Activated gamma-delta T cell treated with Interleukin-2 at 50 U/mL for 16 hours (primary cell): ENCODE data around the gene RNF208.

Experiments
- DNase-seq: peaks from one replicate; pipeline ENCODE4 v3.0.0-alpha.2; 2020

RNF208 gene

DNA sequence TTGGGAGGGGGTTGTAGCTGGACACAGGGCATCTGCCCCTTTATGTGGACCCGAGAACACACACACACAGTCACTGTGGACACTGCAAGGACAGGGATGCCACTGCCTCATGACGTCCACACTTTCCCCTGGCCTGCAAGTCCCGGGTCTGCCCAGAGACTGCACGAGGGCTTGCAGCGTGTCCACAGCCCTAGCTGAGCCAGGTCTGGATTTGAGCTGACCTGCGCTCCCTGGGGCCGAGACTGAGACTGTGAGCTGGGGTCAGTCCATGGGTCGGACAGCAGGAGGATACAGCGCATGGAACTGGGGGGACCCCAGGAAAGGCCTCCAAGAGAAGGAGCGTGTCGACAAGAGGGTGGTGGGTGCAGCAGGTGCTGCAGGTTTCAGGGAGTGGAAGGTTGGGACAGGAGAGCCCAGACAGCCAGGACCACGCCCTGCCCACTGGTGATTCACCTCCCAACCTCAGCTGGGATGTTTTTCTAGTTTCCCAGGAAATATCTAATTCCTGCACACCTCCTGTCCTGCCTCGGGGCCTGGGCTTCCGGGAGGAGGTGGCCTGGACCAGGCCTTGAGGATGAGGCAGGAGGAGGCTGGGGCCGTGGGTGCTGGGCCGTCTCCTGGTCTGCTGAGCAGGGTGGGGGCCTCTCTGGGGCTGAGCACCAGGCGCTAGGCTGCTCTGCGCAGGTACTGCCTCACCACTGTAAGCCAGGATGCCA is 4.5 kb upstream of the RNF208 start:
- no peak for DNase-seq

DNA sequence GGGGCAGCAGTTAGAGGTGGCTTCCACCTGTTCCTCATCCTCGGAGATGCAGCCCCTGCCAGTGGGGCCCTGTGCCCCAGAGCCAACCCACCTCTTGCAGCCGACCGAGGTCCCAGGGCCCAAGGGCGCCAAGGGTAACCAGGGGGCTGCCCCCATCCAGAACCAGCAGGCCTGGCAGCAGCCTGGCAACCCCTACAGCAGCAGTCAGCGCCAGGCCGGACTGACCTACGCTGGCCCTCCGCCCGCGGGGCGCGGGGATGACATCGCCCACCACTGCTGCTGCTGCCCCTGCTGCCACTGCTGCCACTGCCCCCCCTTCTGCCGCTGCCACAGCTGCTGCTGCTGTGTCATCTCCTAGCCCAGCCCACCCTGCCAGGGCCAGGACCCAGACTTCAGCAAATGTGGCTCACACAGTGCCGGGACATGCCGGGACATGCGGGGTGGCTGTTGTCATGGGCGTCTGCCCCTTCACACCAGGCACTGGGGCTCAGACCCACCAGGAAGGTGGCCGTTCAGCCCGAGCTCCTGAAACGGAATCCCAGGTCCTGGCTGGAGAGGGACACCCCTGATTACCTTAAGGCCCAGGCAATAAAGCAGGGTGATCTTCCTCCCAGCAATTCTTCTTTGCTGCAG is 3.8 kb upstream of the RNF208 start:
- no peak for DNase-seq

DNA sequence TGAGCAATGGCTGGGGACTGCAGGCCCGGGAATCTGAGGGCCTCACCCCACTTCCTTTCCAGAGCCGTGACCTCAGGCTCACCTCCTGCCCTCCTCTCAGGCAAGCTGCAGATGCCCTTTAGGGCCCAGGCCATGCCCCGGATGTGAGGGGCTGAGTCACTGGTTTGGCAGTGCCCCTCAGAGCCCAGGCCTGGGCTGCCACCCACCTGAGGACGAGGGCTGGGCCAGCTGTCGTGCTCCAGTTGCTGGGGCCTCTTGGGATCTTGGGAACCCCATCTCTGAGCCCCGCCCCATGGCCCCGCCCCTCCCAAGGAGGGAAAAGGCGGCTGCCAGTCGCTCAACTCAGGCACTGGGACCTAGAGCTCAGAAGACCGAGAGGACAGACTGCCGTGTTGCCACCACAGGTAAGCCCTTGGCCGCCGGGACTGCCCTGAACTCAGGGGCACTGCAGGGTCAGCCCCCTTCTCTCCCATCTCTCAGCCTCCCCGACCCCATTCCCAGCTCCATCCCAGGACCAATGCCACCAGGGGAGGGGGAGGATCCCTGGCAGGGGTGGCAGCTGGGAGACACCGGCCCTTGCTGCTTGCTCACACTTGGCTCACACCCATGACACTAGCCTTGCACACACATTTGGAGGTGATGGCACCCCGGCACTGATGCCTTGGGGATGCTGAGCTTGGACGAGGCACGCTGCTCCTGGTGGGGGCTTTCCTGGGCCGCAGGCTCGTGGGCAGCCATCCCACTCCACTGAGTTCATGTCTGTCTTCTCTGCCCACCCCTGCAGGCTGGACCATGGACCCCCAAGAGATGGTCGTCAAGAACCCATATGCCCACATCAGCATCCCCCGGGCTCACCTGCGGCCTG is 3.0 kb upstream of the RNF208 start, which contains the start of gene CYSRT1:
Gene CYSRT1, plus strand, starts transcription at position 345 of the 865 bp plus-strand sequence. Its CDS starts 448 bp downstream, at position 793.
- DNase-seq: no peak

DNA sequence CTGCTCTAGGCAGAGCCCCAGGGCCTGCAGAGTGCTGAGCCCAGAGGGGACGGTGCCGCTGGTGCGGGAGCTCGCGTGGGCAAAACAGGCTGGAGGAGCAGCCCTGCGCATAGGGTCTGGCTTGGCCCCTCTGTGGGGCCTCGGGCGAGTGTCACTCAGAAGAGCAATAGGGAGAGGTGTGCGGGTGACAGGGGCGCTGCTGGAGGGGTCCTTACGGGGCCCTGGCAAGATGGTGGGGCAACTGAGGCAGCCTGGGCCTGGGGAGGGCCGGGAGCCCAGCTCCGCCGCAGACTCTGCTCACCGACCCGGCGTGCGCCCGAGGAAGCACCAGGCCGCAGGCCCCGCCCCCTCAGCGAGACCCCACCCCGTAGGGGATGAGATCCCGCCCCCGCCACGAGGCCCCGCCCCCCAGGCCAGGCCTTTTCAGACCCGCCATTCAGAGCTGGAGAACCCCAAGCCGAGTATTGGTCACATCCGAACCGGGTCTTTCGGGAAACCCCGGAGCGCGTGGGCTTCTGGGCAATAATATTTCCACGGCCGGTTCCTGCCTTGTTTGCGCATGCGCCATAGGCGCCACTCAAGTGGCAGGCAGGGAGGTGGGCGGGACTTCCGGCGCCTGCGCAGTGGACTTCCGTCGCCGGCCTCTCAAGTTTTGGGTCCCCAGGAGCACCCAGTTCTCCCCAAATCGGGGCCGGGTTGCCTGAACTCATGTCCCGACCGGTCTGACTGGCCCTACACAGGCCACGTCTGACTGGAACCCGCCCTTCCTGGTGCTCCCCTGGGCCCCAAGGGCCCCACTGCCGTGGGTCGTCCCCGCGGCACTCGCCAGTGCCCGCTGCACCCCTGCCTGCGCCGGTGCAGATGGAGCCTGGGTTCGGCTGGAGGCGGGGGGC is 1.3 kb upstream of the RNF208 start:
- peak; percentile 97 for DNase-seq

DNA sequence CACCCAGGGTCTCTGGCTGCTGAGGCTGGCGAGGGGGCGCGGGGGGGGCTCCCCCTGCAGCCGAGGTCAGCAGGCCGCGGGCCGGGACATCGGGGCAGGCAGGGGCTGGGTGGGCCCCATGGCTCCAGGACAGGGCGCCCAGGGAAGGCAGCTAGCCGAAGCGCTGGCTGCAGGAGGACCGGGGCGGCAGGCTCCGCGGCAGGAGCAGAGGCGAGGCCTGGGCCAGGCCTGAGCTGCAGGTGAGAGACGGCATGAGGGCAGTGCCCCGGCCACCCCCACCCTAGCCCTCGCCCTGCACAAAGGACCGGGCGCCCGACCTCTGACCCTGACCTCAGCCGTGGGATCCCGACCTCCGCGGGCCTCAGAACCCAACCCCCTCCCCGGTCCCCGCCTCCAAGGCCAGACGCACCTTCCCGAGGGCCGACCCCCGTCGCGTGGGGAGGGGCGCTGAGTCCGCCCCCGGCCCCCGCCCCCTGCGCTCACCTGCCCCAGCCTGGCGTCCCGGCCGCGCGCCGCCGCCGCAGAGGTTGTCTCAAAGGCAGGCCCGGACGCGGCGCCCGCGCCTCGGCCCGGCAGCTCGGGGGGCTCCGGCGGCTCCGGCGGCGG is 431 bp downstream of the RNF208 start:
- no peak for DNase-seq

DNA sequence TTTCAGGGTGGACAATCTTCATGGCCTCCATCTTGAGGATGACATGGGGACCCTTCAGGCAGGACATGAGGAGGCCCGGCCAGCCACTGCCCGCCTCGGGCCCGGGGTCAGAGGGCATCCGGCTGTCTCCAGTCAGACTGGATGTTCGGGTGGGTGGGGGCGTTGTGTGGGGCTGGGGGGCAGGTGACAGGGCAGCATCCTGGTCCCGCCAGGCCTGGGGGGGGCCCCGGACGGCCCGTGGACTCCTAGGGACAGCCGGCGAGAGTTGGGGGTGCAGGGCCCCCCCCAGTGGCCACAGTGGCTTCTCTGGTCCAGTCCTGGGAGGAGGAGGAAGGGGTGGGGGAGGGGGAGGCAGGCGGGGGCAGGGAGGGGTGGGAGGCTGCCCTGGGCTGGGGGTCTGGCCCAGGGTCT is 940 bp downstream of the RNF208 start:
- no peak for DNase-seq

DNA sequence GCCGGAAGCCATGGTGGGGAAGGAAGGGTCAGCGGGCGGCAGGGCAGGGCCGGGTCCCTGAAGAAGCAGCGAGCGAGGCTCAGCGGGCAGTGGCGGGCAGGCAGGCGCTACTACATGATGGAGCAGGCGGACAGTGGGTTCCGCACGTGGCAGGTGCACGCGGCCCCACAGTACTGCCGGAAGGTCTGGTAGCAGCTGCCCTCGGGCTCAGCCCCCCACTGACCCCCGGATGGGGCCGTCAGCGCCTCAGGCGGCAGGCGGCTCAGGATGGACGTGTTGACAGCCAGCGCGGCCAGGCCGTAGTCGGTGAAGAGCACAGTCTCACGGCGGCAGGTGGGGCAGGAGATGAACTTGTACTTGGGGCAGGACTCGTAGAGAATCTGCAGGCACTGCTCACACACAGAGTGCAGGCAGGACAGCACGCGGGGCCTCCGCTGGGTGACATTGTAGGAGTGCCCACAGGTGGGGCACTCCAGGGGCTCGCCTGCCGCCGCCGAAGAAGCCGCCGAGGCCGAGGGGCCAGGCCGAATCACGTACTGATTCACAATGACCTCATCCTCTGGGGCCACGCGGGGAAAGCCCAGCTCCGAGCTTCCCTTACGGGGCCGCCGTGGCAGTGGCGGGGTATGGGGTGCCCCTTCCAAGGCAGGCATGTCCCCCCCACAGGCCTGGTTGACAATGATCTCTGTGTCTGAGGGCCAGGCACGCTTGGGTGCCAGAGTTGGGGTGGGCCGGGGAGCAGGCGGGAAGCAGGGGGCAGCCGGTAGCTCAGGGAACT is 1.5 kb downstream of the RNF208 start:
- no peak for DNase-seq

DNA sequence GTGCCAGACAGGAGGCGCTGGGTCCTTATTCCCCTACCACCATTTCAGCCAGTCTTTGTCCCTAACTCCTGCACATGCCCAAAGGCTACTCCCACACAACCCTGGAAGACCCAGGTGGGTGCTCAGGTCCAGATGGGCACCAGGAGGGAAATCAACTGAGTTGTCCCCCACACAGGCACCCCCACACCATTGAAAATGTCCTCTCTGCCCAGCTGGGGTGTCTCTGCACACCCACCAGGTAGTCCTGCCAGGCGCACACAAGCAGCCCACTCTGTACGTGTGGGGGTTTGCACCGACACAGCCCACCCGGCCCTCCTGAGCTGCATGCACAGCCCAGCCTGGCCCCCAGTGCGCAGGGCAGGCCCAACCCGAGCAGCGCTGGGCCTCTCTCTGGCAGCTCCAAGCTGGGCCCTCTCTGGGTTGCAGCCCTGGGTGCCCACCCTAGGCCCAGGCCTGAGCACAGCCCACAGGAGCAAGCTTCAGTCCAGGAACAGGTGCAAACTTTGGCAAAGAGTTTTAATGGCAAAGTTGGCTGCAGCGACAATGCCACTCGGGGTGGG is 2.2 kb downstream of the RNF208 start:
- DNase-seq: no peak

DNA sequence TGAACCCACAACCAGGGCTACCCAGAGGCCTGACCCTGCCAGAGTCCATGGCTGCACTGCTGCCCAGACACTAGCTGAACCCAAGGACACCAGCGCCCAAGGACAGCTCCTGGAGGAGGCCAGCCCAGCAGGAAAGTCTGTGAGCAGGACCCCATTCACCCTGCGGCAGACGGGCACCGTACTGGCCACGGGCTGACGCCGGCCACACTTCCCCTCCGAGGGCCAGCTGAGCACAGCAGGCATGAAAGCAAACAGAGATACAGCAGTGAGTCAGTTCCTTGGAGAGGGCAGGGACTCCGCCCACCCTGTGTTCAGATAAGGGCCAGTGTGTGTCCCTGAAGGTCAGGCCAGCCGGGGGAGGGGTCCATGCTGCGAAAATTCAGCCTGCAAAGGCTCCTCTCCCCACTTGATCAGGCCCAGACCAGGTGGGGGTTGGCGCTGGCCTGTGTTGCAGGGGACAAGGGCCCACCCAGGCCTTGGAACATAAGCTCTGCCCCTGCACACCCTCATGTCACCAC is 3.2 kb downstream of the RNF208 start:
- DNase-seq: no peak

DNA sequence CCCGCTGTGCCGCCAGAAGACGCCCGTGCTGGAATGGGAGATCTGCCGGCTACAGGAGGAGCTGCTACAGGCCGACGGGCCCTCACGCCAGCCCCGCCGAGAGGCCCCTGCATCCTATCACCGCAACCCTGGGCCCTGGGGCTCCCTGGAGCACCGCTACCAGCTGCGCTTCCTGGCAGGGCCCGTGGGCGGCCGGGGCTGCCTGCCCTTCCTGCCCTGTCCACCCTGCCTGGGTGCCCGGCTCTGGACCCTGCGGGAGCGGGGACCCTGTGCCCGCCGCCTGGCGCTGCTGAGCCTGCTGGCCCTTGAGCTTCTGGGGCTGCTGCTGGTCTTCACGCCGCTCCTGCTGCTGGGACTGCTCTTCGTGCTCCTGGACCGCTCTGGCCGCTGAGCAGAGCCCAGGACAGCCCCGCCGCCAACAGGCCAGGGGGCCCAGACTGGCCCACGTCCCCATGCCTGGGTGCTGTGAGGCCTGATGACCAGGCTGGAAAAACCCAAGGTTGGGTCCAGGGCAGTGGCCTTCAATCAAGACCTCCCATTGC is 3.8 kb downstream of the RNF208 start:
- no peak for DNase-seq

DNA sequence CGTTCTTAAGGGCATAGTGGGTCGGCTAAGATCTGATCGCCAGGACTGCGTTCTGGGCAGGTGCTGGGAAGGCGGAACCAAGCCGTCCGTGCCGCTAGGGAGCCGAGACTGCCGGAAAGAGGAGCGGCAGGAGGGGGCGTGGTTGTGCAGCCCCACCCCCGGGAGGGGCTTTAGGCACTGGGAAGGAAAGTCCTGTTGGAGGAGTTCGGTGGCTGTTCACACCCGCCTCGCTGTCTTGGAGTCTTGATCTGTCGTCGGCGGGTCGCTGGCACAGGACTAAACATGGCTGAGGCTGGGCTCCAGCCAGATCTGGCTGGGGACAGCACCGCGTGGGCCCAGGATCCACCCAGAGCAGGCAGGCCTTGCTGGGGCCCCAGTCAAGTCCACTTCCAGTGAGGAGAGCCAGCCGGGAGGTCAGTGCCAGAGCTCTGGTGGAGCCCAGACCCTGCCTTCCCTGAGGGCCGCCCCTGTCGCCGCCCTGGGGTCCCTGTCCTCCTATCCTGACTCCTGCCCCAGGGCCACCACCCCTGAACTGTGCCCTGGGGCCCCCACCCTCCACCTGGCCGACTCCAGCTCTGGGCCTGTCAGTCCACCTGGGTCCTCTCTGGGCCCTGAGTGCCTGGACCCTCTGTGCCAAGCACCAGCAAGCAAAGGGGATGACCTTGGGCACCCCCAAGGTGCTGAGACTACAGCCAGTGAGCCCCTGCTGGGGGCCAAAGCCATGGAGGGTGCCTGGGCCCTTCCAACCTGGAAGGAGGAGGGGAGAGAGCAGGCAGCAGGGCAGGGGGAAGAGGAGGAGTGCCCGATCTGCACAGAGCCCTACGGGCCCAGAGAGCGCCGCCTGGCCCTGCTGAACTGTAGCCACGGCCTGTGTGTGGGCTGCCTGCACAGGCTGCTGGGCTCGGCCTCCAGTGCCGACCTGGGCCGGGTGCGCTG is 4.5 kb downstream of the RNF208 start:
- no peak for DNase-seq

DNA sequence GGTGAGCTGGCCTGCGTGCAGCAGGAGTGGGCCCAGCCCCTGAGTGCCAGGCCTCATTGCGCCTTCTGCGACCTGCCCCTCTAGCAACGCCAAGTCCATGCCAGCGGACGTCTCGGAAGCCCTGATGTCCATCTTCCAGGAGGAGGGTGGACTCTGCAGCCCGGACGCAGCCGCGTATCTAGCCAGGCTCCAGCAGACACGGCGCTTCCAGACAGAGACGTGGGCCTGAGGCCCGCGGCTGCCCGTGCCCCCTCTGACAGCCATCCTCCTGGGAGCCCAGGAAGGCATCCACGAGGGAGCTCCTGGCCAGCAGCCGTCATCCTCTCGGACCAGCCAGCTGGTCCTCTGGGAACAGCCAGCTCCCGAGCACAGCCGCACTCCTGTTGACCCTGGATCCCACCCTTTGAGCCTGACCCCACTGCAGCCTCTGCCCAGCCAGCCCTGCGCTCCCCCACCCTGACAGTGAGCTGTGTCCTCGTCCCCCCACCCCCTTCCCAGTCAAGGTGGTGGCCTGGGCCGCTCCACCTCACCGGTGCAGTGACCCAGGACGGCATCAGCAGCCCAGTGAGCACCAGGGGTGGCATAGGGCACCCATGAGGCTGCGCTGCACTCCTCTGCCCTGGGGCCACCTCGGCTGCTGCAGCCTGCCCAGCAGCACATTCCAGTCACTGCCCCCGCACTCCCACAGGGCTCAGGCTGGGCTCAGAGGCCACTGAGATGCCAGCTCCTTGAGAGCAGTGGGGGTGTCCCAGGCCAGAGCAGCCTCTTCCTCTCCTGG is 5.7 kb downstream of the RNF208 start:
- DNase-seq: no peak

DNA sequence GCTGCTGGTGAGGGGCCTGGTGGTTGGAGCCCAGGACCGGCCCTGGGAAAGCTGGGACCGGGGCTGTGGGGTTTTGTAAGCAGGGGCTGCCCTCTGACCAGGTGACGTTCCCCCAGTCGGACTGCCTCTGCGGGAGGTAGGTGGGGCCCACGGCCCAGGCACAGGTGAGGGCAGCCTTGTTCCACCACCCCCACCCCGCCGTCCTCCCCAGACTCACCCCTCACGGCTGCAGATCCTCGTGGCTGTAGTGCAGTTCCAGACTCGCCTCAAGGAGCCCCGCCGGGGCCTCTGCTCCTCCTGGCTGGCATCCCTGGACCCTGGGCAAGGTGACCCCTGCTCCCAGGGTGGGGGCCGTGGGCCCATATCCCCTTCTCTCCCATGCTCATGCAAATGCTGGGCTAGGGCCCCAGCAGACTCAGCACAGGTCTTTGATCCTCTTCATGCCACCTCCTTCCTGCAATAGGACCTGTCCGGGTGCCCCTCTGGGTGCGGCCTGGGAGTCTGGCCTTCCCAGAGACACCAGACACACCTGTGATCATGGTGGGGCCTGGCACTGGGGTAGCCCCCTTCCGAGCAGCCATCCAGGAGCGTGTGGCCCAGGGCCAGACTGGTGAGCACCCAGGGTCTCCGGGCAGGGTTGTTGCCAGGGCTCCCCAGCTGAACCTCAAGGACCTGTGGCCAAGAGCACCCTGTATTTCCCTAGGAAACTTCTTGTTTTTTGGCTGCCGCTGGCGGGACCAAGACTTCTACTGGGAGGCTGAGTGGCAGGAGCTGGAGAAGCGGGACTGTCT is 6.6 kb downstream of the RNF208 start:
- no peak for DNase-seq

DNA sequence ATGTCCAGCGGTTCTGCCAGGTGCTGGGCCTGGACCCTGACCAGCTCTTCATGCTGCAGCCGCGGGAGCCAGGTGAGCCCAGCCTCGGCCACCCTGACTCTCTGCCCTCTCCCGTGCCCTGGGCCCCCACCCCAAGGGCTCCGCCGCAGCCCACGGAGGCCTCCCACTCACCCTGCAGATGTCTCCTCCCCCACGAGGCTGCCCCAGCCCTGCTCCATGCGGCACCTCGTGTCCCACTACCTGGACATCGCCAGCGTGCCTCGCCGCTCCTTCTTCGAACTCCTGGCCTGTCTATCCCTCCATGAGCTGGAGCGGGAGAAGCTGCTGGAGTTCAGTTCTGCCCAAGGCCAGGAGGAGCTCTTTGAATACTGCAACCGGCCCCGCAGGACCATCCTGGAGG is 7.4 kb downstream of the RNF208 start:
- DNase-seq: no peak

DNA sequence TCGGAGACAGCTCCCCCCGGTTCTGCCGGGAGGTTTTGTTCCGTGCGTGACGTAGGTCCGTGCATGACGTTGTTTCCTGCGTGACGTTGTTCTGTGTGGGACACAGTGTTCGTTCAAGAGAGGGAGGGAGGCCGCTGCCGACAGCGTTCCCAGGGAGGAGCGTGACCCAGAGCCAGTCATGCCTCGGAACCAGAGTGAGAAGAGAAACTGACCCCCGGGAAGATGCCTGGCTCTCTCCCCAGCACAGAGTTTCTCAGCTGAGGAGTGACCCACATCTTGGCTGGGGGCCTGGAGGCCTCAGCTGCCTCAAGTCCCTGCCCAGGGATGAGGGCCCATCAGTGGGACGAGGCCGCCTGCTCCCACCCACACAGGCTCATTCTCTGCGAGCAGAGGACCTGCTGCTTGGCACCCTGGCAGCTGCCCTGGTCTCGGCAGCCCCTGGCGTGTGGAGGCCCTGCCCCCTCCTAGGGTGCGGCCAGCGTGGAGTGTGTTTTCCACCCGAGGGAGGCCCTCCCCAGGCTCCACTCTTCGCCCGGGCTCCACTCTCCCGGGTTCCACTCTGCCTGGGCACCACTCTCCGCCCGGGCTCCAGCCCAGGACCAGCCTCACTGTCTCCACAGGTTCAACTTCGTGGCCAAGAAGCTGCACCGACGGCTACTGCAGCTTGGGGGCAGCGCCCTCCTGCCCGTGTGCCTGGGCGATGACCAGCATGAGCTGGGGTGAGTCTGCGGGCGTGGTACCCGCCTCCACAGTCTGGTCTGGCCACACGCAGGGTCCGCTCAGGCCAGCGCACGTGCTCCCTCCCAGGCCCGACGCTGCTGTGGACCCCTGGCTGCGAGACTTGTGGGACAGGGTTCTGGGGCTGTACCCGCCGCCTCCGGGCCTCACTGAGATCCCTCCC is 8.6 kb downstream of the RNF208 start:
- no peak for DNase-seq

DNA sequence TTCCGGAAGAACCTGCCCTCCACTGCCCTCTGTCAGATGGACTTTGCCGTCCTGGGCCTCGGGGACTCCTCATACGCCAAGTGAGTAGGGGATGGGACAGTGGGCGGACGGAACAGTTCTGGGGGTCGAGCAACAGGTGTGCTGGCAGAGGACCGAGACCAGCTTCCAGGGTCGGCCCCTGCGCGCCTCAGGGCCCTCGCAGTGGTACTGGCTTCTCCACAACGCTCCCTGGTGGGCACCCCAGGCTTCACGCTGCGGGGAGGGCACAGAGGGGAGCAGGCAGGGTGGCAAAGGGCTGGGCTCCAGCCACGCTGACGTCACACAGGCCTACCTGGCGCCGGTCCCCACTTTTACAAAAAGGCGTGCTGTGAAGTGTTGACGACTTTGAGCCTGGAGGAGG is 9.5 kb downstream of the RNF208 start:
- DNase-seq: no peak

DNA sequence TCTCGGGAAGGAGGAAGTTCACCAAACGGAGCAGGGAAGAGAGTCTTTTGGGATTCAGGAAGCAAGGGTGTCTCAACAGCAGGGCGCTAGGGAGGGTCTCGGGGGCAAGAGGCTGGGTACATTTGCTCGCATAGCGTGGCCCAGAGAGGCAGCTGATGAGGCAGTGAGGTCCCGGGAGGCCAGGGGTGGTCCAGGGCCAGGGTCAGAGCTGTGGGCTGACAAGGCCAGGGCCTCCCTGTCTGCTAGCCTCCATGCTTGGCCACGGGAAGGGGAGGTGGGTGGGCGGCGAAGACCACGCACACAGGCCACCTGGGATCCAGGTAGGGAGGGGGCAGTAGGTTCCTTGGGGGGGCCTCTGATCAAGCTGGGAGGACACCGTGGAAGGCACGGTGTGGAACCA is 10.5 kb downstream of the RNF208 start:
- no peak for DNase-seq
